HEK293 (cell line): ENCODE results near the gene ZSCAN29.

Experiments
- ATF2 ChIP-seq: fragments of 450-650 bp; formaldehyde crosslinking; IDR thresholded peaks from 2 replicates; pipeline ENCODE4 v1.5.1; 2016; ENCODE audit warnings: missing biosample characterization, missing genetic modification characterization, low read depth
- CTCF ChIP-seq: fragments of 450-650 bp; formaldehyde crosslinking; IDR thresholded peaks from 2 replicates; pipeline ENCODE4 v1.5.1; 2016; ENCODE audit warnings: missing biosample characterization, missing genetic modification characterization
- GLIS2 ChIP-seq: fragments of 450-650 bp; formaldehyde crosslinking; IDR thresholded peaks from 2 replicates; pipeline ENCODE4 v1.5.1; 2016; ENCODE audit warnings: missing biosample characterization, missing genetic modification characterization
- KLF10 ChIP-seq: fragments of 450-650 bp; IDR thresholded peaks from 2 replicates; pipeline ENCODE4 v1.5.1; 2018; ENCODE audit warnings: missing biosample characterization, mild to moderate bottlenecking, missing genetic modification characterization
- YY1 ChIP-seq: fragments of 450-650 bp; formaldehyde crosslinking; IDR thresholded peaks from 2 replicates; pipeline ENCODE4 v1.5.1; 2018; ENCODE audit warnings: missing biosample characterization, missing genetic modification characterization
- ZBTB10 ChIP-seq: fragments of 450-650 bp; formaldehyde crosslinking; IDR thresholded peaks from 2 replicates; pipeline ENCODE4 v1.5.1; 2016; ENCODE audit warnings: missing biosample characterization, missing genetic modification characterization
- ZBTB7A ChIP-seq: fragments of 450-650 bp; formaldehyde crosslinking; IDR thresholded peaks from 2 replicates; pipeline ENCODE4 v1.5.1; 2016; ENCODE audit warnings: low read depth, missing biosample characterization, missing genetic modification characterization
- ZNF24 ChIP-seq: fragments of 450-650 bp; formaldehyde crosslinking; IDR thresholded peaks from 2 replicates; pipeline ENCODE4 v1.5.1; 2016; ENCODE audit warnings: missing biosample characterization, missing genetic modification characterization
- ZNF362 ChIP-seq: fragments of 450-650 bp; formaldehyde crosslinking; IDR thresholded peaks from 2 replicates; pipeline ENCODE4 v1.5.1; 2016; ENCODE audit warnings: missing biosample characterization, missing genetic modification characterization
- ZNF391 ChIP-seq: fragments of 450-650 bp; formaldehyde crosslinking; IDR thresholded peaks from 2 replicates; pipeline ENCODE4 v1.5.1; 2016; ENCODE audit warnings: low read depth, missing biosample characterization, missing genetic modification characterization, borderline replicate concordance
- ZNF394 ChIP-seq: fragments of 450-650 bp; formaldehyde crosslinking; IDR thresholded peaks from 2 replicates; pipeline ENCODE4 v1.5.1; 2016; ENCODE audit warnings: missing biosample characterization, missing genetic modification characterization, mild to moderate bottlenecking, moderate library complexity, borderline replicate concordance
- ZSCAN30 ChIP-seq: fragments of 450-650 bp; IDR thresholded peaks from 2 replicates; pipeline ENCODE4 v1.5.1; 2018; ENCODE audit warnings: missing biosample characterization, mild to moderate bottlenecking, missing genetic modification characterization, moderate library complexity
- TF ChIP-seq, protein P1 (sequence below): fragments of 450-650 bp; formaldehyde crosslinking; IDR thresholded peaks from 2 replicates; pipeline ENCODE4 v1.5.1; 2016; ENCODE audit warnings: missing biosample characterization, missing genetic modification characterization
- TF ChIP-seq, protein P2 (sequence below): fragments of 450-650 bp; IDR thresholded peaks from 2 replicates; pipeline ENCODE4 v1.5.1; 2018; ENCODE audit warnings: missing biosample characterization, missing genetic modification characterization

DNA sequence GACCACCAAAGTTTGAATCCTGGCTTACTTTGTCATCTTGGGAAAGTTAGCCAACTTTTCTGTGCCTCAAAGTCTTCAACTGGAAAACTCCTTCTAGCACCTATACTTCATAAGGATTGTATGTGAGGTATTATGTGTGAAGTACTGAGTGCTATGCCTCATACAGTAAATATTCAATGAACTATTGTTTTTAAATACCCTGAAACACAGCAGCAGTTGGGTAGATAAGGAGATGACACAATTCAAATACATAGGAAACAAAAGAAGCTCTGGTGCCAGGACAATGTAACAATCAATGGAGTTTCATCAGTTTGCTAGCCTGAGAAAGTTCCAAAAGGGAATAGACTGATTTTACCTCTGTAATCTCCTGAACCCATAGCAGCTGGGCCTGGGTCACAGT is 43.4 kb upstream of the ZSCAN29 start:
- TF ChIP-seq CTCF (tag by site-specific recombination), result no peak
- no peak for TF ChIP-seq ZNF394 (tag by site-specific recombination)
- no peak for TF ChIP-seq ZNF362 (tag by site-specific recombination)
- TF ChIP-seq, protein P1, sequence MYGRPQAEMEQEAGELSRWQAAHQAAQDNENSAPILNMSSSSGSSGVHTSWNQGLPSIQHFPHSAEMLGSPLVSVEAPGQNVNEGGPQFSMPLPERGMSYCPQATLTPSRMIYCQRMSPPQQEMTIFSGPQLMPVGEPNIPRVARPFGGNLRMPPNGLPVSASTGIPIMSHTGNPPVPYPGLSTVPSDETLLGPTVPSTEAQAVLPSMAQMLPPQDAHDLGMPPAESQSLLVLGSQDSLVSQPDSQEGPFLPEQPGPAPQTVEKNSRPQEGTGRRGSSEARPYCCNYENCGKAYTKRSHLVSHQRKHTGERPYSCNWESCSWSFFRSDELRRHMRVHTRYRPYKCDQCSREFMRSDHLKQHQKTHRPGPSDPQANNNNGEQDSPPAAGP (tag by site-specific recombination), result no peak
- no peak for TF ChIP-seq YY1 (tag by site-specific recombination)
- no peak for TF ChIP-seq ZBTB7A (tag by site-specific recombination)
- TF ChIP-seq, protein P2, sequence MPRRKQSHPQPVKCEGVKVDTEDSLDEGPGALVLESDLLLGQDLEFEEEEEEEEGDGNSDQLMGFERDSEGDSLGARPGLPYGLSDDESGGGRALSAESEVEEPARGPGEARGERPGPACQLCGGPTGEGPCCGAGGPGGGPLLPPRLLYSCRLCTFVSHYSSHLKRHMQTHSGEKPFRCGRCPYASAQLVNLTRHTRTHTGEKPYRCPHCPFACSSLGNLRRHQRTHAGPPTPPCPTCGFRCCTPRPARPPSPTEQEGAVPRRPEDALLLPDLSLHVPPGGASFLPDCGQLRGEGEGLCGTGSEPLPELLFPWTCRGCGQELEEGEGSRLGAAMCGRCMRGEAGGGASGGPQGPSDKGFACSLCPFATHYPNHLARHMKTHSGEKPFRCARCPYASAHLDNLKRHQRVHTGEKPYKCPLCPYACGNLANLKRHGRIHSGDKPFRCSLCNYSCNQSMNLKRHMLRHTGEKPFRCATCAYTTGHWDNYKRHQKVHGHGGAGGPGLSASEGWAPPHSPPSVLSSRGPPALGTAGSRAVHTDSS (tag by site-specific recombination), result no peak
- no peak for TF ChIP-seq ZNF24 (tag by site-specific recombination)
- no peak for TF ChIP-seq KLF10
- TF ChIP-seq GLIS2, result no peak
- no peak for TF ChIP-seq ZSCAN30 (tag by site-specific recombination)
- TF ChIP-seq ZNF391, result no peak
- no peak for TF ChIP-seq ATF2
- no peak for TF ChIP-seq ZBTB10 (tag by site-specific recombination)
